CD4-positive, alpha-beta T cell treated with Interleukin-17A for 4 hours (primary cell): ENCODE results near the gene RD3L.
A peak's percentile ranks its signal among the peaks of the same experiment; 100 is the strongest.
"Not testable (repeated sequence)": the region's sequence is repeated elsewhere in the genome, so short reads cannot be mapped to it uniquely, and the experiment has no call there.

Source experiments
- DNase-seq: peaks from one replicate; pipeline ENCODE4 v3.0.0-alpha.2; 2020; ENCODE audit warnings: mixed read lengths

Gene RD3L

DNA sequence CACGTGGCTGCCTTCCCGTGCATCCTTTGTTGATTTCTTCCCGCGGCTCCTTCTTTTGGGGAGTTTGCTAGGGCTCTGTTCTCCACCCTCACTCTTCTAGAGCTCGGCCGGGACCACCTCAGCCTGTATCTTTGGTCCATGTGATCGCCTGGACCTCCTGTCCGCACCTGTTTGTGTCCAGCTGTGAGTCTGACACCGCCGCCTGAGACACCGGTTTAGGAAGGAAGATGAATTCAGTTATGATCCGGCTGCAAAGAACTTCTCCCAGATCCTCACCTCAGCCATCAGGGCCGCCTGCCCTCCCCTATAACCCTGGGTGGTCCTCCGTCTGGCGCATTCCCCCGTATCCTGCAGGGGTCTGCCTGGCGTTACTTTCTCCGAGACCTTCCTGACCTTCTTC is 14.8 kb downstream of the RD3L start:
- no peak for DNase-seq

GRCh38 chr14:103925316-103925715 is 17.0 kb downstream of the RD3L start:
- DNase-seq, result no peak

GRCh38 chr14:103923863-103924262 is 18.5 kb downstream of the RD3L start:
- DNase-seq, result no peak

GRCh38 chr14:103921855-103922200 is 20.5 kb downstream of the RD3L start:
- not testable (repeated sequence) for DNase-seq

GRCh38 chr14:103920981-103921854 is 21.1 kb downstream of the RD3L start:
- peak; percentile 96 for DNase-seq

- DNase-seq, result no peak
Measured at GRCh38 chr14:103916636-103917262, 25.6 kb downstream of the RD3L start.

DNA sequence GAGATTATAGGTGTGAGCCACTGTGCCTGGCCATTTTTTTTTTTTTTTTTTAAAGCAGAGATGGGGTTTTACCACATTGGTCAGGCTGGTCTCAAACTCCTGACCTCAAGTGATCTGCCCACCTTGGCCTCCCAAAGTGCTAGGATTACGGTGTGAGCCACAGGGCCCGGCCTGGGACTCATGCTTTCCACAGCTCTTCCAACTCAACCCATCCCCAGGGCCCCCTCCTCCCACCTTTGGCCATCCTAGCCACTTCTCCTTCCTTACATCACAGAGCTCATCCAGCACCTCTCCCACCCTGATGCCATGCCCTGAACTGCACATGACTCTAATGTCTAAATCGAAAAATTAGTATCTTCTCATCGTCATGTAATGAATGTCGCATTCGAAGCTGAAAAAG is 26.7 kb downstream of the RD3L start:
- no peak for DNase-seq

- DNase-seq, result no peak
Measured at GRCh38 chr14:103910984-103911383, 31.3 kb downstream of the RD3L start.

DNA sequence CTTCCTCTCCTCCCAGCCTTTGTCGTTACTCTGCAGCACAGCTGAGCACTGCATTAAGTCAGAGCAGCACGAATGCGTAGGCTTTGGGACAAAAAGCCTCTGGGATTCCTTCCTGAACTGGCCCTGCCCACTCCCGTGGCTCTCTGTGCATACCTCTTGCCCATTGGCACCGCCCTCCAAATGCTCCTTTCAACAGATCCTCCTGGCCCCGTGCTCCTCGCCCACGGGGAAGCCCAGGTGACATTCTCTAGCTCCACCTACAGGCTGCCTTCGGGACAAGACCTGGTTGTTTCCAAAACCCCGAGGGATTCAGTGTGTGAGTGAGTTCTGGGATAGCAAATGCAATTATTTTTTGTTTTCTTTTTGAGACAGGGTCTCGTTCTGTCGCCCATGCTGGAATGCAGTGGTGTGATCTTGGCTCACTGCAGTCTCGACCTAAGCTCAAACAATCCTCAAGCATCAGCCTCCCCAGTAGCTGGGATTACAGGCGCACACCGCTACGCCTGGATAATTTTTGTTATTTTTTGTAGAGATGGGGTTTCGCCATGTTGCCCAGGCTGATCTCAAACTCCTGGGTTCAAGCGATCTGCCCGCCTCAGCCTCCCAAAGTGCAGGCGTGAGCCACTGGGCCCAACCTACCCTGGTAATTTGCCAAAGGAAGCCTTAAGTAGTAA is 31.9 kb downstream of the RD3L start:
- peak; percentile 83 for DNase-seq

- no peak for DNase-seq
Measured at GRCh38 chr14:103909531-103910261, 32.6 kb downstream of the RD3L start.

DNA sequence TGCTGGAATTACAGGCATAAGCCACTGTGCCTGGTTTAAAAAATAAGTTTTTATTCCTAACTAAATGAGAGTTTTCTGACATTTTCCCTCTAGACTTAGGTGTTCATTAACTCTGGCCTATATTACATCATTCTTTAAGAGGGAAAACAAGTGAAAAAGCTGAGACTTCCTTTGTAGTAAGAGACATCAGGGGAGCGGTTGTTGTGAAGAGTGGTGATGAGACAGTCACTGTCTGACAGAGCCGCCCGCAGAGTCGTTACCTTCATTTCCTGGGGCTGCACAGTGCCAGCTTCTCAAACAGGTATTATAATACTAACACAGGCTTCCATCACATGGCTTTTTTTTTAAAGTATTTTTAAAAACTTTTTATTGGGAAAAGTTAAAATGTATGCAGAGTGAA is 33.7 kb downstream of the RD3L start:
- peak; percentile 69 for DNase-seq

GRCh38 chr14:103905842-103906456 is 36.4 kb downstream of the RD3L start:
- peak; percentile 70 for DNase-seq

- no peak for DNase-seq
Measured at GRCh38 chr14:103904493-103905107, 37.7 kb downstream of the RD3L start.

- DNase-seq, result no peak
Measured at GRCh38 chr14:103899833-103900232, 42.5 kb downstream of the RD3L start.

- no peak for DNase-seq
Measured at GRCh38 chr14:103899316-103899715, 43.0 kb downstream of the RD3L start.

DNA sequence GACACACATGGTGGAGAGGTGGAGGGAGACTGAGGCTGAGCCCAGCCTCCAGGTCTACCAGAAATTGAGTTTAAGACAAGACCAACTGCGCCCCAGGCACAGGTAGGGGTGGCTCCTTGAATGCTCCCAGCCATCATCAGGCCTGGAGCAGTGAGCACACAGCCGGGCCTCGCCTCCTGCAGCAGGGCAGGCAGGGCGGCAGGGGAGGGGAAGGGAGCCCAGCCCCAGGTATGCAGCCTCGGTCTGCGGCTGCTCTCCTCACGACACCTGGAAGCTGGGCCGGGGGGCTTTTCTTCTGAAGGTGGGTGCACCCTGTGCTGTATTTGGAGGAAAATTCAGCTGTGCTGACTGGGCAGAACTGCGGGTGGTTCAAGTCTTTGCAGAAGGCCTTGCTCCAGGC is 43.6 kb downstream of the RD3L start:
- no peak for DNase-seq

DNA sequence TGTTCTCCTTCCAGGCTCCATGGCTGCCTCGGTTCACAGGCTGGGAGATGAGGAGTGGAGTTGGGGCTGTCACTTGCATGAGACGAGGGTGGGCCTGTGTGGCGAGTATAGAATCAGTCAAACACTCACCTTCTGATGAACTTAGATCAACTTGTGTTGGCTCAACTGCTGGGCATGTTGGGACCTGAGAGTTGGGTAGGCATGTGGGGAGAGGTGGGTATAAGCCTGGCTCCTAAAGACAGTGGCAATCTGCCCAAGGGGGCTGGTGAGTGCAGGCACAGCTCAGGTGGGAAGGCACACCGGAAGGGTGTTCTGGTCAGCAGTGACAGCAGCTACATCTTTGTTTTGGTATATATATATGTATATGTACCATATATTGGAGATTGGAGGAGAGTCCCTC is 44.1 kb downstream of the RD3L start:
- no peak for DNase-seq

DNA sequence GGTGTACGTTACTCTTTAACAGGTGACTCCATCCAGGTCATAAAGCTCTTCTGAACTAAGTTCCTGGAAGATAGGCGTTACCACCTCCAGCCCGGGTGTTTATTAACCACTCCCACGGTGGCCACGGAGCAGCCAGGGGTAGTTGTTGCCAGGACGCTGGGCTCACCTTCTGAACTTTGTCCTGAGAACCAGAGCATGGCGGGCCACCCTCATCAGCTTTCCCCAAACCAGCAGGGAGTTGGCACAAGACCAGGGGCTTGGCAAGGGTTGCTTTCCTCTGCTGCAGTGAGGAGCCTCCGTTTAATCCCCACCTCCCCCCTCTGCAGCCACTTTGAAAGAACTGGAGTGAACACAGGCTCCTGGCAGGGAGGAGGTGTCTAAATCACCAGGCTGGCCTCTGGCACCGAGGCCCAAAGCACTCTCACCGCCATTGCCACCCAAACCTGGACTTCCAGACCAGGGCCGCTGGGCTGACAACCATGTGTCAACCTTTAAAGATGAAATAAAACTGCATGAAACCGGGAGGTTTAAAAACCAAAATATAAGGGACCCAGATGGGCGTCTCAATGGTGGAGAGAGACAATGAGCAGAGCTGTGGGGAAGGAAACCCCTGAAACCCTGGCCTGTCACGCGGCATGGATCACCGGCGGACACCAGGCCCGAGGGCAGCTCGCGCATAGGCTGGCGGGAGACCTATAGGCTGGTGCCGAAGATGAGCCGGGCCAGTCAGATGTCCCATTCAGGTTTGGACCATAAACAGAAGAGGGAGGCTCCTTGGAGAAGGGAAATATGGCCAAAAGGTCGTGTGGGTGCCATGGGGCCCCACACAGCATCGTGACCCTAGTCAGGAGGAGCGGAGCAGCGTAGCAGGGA is 45.0 kb downstream of the RD3L start:
- no peak for DNase-seq

GRCh38 chr14:103896578-103896977 is 45.8 kb downstream of the RD3L start:
- no peak for DNase-seq

GRCh38 chr14:103894723-103895059 is 47.6 kb downstream of the RD3L start:
- no peak for DNase-seq

DNA sequence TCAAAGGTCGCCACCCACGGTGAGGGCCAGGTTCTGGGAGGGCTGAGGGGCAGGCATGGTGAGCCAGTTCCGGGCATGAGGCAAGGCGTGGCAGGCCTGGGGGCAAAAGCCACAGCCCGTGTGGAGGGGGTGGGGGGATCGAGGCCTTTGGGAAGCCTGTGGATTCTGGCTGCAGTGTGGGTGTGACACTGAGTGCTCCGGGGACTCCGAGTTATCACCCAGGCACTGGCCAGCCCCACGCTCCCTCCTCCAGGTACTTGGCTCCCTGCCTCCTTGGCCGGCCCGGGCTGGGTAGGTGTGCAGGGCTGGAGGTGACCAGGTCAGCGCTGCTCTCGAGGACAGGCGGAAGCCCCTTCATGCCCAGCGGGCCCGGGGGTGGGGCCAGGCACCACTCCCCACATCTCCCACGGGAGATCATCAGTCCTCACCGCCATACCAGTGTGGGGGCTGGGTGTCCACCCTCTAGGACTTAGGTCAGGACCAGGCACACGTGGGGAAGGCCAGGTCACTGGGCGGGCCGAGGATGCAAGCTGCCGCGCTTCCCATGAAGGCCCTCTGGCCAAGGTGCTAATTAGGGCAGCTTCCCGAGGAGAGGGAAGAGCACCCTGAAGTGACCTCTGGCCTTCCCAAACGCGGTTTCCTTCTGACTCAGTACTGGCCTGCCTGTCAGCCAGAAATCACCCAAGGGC is 48.2 kb downstream of the RD3L start:
- DNase-seq, result no peak
